ENCODE data around the gene RPGRIP1.
"Not testable (repeated sequence)": the region's sequence is repeated elsewhere in the genome, so short reads cannot be mapped to it uniquely, and the experiment has no call there.

DNA sequence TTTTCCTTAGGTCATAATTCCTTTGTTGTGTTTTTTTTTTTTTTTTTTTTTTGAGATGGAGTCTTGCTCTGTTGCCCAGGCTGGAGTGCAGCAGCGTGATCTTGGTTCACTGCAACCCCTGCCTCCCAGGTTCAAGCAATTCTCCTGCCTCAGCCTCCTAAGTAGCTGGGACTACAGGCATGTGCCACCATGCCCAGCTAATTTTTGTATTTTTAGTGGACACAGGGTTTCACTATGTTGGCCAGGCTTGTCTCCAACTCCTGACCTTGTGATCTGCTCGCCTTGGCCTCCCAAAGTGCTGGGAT is 22.9 kb downstream of the RPGRIP1 start:
- not testable (repeated sequence) for TF ChIP-seq POLR2AphosphoS5 (IDR thresholded peaks at IDR 0.05; ENCODE audit: borderline replicate concordance, low read depth, low read length); EZH2 (IDR thresholded peaks at IDR 0.05); FOXP2 (optimal IDR thresholded peaks at IDR 0.05; ENCODE audit: control extremely low read depth, extremely low read length, insufficient read depth)

Measured in SK-N-MC (cell line).